ENCODE results near the gene EDNRA.

DNA sequence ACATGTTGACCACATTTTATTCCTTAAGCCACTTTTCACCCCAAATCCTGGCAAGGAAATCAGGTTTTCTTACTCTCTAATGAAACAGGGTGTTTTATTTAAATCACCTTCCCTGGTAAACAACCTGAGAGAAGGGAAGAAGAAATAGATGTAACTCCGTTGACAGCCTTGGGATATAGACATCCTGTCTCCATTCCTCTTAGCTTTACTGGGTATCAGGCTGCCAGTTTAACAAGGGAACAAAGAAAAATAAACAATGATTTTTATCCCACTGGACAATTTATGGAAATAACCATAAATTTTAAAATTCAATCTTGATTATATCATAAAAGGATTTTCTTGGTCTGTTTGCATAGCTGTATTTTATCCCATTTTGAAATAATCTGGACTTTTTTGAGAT is 49.2 kb downstream of the EDNRA start:
- TF ChIP-seq, protein P1, sequence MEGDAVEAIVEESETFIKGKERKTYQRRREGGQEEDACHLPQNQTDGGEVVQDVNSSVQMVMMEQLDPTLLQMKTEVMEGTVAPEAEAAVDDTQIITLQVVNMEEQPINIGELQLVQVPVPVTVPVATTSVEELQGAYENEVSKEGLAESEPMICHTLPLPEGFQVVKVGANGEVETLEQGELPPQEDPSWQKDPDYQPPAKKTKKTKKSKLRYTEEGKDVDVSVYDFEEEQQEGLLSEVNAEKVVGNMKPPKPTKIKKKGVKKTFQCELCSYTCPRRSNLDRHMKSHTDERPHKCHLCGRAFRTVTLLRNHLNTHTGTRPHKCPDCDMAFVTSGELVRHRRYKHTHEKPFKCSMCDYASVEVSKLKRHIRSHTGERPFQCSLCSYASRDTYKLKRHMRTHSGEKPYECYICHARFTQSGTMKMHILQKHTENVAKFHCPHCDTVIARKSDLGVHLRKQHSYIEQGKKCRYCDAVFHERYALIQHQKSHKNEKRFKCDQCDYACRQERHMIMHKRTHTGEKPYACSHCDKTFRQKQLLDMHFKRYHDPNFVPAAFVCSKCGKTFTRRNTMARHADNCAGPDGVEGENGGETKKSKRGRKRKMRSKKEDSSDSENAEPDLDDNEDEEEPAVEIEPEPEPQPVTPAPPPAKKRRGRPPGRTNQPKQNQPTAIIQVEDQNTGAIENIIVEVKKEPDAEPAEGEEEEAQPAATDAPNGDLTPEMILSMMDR (conservative IDR thresholded peaks at IDR 0.05) = no peak
- no peak for TF ChIP-seq EZH2 (IDR thresholded peaks at IDR 0.05; ENCODE audit: low read depth)
